HG03469 (cell line): Measurements from ENCODE around the gene PBX3.

Experiments
- ATAC-seq: cut with Tn5 transposase; IDR thresholded peaks from one replicate; pipeline ENCODE4 v1.9.1; 2021; ENCODE audit warnings: mild to moderate bottlenecking, moderate library complexity, moderate number of reproducible peaks; ENCODE audit not compliant: unreplicated experiment

The PBX3 gene

GRCh38 chr9:125990186-125990792 lies 243.1 kb downstream of the PBX3 start:
- no peak for ATAC-seq

DNA sequence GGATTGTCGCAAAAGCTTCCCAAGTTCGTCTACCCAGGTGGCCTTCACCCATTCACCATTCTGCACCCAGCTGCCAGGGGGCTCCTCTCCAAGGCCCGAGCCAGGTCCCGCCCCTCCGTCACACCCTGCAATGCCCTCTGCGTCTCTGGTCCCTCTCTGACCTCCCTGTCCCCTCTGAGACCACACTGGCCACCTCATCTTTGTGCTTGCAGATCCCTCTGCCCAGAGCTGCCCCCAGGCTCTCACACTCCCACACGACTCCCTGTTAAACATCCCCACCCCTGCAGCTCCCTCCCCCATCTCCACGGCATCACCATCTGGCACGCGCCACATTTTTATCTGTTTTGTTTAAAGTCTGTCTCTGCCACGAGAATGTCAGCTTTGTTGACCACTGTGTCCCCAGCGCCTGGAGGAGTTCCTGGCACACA lies 243.6 kb downstream of the PBX3 start:
- ATAC-seq: no peak

DNA sequence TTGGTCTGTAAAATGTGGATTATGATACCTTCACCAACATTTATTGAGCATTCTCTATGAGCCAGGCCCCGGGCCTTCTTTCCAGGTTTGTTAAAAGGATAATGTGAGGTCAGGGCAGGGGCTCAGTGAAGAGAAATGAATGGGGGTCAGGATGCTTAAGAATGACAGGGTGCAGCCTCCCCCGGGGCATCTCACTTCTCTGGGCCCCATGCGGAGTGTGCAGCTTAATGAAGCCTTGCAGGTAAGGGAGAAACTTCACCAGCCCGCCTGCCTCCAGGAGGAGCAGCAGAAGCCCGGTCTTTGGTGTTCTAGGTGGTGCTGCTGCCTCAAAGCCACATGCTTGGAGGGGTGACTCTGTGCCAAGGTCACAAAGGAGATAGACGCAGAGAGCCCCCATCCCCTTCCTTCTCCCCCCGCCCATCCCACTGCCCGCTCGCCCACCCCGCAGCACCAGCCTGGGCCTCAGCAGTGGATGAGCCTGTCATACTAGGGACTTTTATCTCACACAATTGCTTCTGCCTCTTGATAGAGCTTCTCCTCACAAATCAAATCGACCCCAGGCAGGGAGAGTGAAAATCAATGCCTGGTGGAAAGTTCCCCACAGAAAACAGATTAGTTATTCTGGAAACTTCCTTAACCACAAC lies 244.8 kb downstream of the PBX3 start:
- ATAC-seq: no peak

DNA sequence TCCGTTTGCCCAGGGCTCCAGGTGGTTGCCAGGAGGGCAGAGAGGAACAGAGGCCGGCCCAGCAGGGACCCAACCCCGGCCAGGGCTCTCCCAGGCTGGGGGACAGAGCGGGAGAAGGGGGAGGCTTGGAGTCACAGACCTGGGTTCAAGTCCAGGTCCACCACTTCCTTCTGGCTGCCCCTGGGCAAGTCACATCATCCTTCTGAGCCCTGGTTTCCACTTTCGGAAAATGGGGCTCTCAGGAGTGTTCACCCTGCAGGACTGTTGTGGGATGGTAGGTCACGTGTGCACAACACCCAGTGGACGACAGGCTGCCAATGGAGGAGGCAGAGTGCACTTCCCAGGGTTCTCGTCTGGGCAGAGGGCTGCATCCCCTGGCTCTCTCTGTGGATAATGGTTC lies 245.4 kb downstream of the PBX3 start:
- ATAC-seq: no peak

GRCh38 chr9:125993466-125993865 lies 246.3 kb downstream of the PBX3 start:
- no peak for ATAC-seq

GRCh38 chr9:125994066-125994943 lies 247.1 kb downstream of the PBX3 start:
- ATAC-seq: no peak

DNA sequence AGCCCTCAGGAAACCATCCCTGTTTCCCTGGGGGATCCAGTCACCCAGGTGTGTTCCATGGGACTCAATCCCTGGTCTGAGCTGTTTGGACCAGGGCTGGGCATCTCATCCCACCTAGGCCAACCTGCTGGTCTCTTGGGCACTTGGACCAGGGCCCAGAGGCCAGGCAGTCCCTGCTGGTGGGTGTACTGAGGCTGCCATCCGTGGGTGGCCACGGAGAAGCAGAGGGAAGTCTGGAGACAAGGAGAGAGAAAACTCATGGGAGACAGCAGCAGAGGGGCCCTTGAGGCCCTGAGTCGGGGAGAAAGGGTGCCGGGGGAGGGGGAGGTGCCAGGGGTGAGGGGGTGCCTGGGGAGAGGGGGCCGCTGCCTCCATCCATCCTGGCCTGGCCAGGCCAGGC lies 247.8 kb downstream of the PBX3 start:
- ATAC-seq: no peak

GRCh38 chr9:125995706-125996105 lies 248.5 kb downstream of the PBX3 start:
- ATAC-seq: no peak

GRCh38 chr9:125996791-125997190 lies 249.6 kb downstream of the PBX3 start:
- no peak for ATAC-seq

- no peak for ATAC-seq
Measured at GRCh38 chr9:125997196-125997823, 250.1 kb downstream of the PBX3 start.

DNA sequence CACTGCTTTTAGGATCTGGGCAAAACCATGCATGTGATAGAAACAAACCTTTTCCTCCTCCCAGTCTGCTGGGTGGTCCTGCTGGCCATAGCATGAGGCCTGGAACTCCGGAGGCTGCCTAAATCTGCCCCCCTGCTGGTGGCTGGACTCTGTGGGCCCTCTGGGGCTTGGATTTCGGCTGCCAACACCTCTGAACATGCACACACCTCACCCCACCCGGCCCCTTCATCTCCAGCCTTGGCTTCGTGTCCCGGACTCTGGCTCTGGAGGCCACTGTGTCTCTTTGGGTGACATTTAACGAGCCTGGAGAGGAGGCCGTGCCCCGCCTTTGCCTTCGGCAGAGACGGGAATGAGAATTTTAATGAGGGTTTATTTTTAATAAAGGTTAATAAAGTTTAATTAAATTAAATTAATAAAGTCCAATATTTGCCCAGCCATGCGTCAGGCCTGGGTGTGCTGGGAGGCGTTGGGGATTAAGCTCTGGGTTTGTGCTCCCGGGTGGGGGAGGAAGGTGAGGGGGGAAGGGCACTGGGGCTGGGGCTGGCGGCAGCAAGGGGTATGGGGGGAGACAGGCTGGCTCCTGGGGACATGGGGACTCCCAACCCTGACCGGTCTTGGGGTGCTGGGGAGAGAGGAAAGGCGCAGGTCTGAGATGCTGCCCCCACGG lies 251.8 kb downstream of the PBX3 start:
- no peak for ATAC-seq

GRCh38 chr9:125999504-125999881 lies 252.3 kb downstream of the PBX3 start:
- ATAC-seq: no peak

DNA sequence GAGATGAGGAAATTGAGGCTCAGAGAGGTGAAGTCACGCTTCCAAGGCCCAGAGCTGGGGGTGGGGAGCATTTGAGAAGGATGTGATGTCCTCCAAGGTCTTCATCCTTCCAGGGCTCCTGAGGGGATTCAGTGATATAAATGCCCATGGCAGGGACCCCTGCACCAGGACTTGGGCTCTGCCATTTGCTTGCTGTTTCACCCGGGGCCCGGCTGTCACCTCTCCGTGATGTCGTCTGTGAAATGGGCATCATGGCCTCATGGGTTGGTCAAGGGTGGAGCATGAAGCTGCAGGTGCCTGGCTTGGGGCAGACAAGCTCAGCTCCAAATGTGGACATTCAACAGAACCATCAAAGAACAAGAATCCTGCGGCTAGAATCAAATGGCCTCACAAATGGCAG lies 253.1 kb downstream of the PBX3 start:
- no peak for ATAC-seq

DNA sequence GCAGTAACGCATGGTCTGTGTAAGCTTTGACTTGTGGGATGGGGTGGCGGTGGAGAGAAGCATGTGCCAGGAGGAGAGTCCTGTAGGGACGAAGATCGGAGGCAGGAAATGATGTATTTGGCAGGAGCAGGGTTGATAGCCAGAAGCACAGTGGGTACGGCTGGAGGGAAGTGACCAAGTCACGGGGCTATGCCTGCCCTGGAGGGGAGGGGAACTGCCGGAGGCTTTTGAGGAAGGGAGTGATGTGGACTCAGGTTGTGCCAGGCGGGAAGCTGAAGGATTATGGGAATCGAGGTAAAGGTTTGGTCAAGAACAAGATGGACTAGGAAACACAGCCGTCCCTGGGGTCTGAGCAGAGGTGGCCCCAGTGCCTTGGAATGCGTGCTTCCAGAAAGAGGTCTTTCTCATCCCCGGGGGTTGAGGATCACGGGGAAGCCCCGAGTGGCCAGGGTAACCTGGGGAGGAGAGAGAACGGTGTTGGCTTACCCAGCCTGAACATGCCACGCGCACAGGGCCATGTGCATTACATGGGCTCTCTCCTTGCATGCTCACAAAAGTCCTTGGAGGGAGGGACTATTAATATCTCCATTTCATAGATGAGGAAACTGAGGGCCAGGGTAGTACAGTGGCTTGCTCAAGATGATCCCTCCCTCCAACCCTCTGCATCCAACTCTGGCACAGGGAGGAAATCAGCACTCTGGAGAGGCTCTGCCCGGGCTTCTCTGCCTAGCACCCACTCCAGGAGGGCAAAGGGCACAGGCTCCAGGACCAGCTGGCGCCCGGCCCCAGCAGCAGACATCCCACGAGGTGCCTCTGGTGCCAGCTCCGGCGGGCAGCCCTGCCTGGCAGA lies 253.8 kb downstream of the PBX3 start:
- no peak for ATAC-seq

DNA sequence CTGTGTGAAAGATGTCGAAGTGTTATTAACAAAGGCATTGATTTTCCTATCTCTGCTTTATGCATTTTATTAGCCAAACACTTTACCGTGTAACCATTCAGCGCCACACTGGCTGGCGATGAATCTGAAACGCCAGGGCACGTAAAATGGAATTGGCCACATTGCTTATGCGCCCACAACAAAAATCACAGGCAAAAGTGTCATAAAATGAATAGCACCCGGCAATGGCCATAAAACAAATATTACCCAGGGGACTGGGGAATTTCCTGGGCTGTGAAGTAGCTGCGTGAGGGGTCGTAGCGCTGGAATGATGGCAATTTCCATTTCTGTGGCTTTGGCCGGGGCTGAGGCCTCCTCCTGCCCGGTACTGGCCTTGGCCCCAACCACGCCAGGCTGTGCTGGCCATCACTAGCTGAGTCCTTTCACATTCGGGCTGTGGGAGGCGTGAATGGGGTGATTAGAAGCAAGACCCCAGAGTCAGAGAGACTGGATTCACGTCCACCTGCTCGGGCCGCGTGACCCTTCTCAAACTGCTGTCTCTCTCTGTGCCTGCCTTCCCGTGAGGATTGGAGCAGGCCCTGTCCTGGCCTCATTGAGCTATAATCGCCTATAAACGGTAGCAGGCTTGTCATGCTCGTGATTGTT lies 254.5 kb downstream of the PBX3 start:
- no peak for ATAC-seq

DNA sequence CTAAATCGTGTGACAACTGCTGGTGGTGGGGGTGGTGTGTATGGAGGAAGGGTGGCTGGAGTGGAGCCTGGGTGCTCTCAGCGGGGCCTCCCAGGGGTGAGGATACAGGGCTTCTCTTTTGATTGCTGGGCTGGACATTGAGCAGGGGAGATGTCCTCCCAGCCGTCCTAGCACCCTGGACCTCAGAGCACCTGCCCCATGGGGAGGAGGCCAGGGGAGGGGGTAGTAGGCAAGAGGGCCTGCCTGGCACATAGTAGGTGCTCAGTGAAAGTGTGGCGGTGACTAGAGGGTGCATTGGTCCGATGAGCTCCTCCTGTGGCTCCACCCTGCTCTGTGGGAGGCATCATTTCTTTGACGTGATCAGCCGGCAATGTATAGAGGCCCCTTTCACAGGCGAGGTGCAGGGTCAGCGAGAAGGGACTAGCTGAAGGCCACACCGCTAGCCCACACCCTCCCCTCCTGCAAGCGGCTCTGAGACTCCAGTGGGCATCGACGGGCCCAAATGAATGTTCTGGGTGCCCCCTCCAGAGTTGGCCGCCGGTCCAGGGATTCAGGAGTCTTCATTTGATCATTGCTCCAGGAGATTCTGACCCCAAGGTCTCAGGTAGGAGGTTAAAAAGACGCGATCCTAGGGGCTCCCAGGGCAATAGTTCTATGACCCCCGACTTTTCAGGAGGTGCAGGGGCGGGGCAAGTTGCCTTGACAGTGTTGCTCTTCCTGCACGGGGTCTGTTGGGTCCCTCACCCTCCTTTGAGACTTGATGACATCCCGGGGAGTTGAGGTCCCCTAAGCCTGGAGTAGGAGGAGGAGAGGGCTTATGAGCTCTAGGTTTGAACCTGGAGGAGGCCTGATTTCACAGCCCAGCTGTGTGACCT lies 255.5 kb downstream of the PBX3 start:
- no peak for ATAC-seq

- no peak for ATAC-seq
Measured at GRCh38 chr9:126009047-126009446, 261.9 kb downstream of the PBX3 start.

DNA sequence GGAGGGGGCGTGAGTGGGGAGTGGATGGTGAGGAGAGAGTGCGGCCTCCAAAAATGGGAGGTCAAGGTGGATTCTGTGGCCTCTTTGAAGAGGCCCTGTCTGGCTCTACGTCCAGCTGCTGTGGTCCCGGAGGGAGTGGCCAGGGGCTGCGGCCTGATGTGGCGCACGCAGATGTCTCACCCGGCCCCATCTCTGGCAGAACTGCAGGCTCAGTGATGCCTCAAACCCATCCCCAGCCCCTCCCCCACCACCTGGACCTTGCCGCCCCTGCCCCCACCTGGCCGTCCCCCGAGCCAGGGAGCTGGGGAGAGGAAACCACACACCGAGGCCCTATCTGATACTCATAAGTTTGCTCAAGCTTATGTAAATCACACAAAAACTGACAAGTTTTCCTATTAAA lies 267.6 kb downstream of the PBX3 start:
- ATAC-seq: no peak

DNA sequence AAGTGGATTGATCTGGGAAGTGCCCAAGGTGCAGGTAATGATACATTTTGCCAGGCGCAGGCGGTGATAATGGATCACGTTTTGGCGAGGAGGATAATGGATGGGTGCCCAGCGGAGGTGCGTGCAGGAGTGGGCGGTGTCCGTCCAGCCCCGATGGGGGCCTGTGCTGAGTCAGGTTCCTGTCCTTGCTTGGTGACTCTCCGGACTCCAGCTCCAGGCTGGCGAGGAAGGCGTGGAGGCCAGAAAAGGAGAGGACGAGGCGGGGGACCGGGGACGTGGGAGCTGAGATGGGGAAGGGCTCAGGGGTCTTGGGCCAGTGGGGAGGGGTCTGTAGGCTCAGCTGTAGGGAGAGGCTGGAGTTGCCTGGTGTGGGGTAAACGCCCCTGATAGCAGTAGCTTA lies 268.3 kb downstream of the PBX3 start:
- no peak for ATAC-seq
